Heart left ventricle (tissue), 16 donors: ENCODE measurements around the gene ROPN1. TPM values are rescaled to one million over a fixed set of nuclear protein-coding genes. Genes with fewer than 3 reads are reported as not detected.
A peak's percentile ranks its signal among the peaks of the same experiment; 100 is the strongest.
"Not testable (repeated sequence)": the region's sequence is repeated elsewhere in the genome, so short reads cannot be mapped to it uniquely, and the experiment has no call there.

Experiments used
- ATAC-seq, 4 donors: fragments of 200-7000 bp; cut with Tn5 transposase; one replicate each; pipeline ENCODE4 v1.9.1; 2020 to 2022; ENCODE audit warnings: moderate library complexity in 4 of 4, mild to moderate bottlenecking in 3 of 4, moderate number of reproducible peaks in 1 of 4
- DNase-seq, 5 donors: peaks; one replicate each; pipeline ENCODE4 v3.0.0-alpha.2; 2020
- H3K27ac ChIP-seq, 12 donors: fragments of 200-600 bp; sonication (generic) in 4 of 12; one replicate each; pipeline versions ENCODE4 v1.5.0 to v1.8.0; 2016 to 2022; ENCODE audit warnings: mild to moderate bottlenecking in 2 of 12
- H3K27me3 ChIP-seq, 9 donors: fragments of 200-600 bp; sonication (generic) in 2 of 9; one replicate each; pipeline versions ENCODE4 v1.5.1 to v1.8.0; 2016 to 2022; ENCODE audit warnings: mild to moderate bottlenecking in 3 of 9
- H3K36me3 ChIP-seq, 9 donors: fragments of 200-600 bp; sonication (generic) in 2 of 9; one replicate each; pipeline versions ENCODE4 v1.5.0 to v1.8.0; 2018 to 2022; ENCODE audit warnings: mild to moderate bottlenecking in 2 of 9
- H3K4me1 ChIP-seq, 12 donors: fragments of 200-600 bp; sonication (generic) in 4 of 12; one replicate each; pipeline versions ENCODE4 v1.5.0 to v1.8.0; 2016 to 2022; ENCODE audit warnings: mild to moderate bottlenecking in 3 of 12
- H3K4me3 ChIP-seq, 12 donors: fragments of 200-600 bp; sonication (generic) in 4 of 12; one replicate each; pipeline versions ENCODE4 v1.5.0 to v1.8.0; 2017 to 2022; ENCODE audit warnings: mild to moderate bottlenecking in 9 of 12, moderate library complexity in 4 of 12
- H3K9me3 ChIP-seq, 12 donors: fragments of 200-600 bp; sonication (generic) in 4 of 12; one replicate each; pipeline versions ENCODE4 v1.5.0 to v1.8.0; 2016 to 2022; ENCODE audit warnings: mild to moderate bottlenecking in 1 of 12
- CTCF ChIP-seq, 12 donors: fragments of 200-600 bp; sonication (generic) in 4 of 12; IDR thresholded peaks; one replicate each; pipeline versions ENCODE4 v1.5.0 to v1.8.0; 2018 to 2022; ENCODE audit warnings: antibody characterized with exemption in 12 of 12, mild to moderate bottlenecking in 5 of 12
- POLR2A ChIP-seq, 2 donors: fragments of 450-650 bp; IDR thresholded peaks; one replicate each; pipeline ENCODE4 v1.6.1; 2017; ENCODE audit warnings: antibody characterized with exemption in 2 of 2, mild to moderate bottlenecking in 2 of 2, moderate library complexity in 2 of 2
- WGBS, 4 donors: extraction: QIAGEN DNeasy Blood & Tissue Kit in 2 of 4; methylation state at CpG; one replicate each; pipeline versions ENCODE4 v1.1.5 to v1.1.7; 2013 to 2018; 5-methylcytosine and 5-hydroxymethylcytosine counted together
- intact Hi-C, 10 donors: fragments of 100-400 bp; cut with DNase I; formaldehyde crosslinking; loops; one replicate each; pipeline versions ENCODE4 v1.11.1 to v1.14.2; 2022
- polyA plus RNA-seq, 2 donors: library from polyadenylated mRNA; stranded (reverse); fragments of 200-250 nt; gene quantifications; one replicate each; pipeline ENCODE4 v1.2.3, GENCODE V29; 2013
- total RNA-seq, 9 donors: library from RNA; depleted of rRNA in 2 of 9; stranded (reverse); fragments of >200 nt in 2 of 9; fragmentation: NEBNext Ultra II Directional in 3 of 9; extraction: Animal tissue kit (Norgen Biotek cat#: 25700) in 3 of 9; gene quantifications; one replicate each; pipeline versions ENCODE4 v1.1.0 to v1.2.4, GENCODE V29; 2016 to 2023
- donor health status: ischemic (EF 13 %, LVEDD 7.1; RV severe dilation, severe dysfunction).
- donor health status: healthy with polysubstance abuse.
- donor health status: DM: no; HTN: yes; CAD: no.
- donor health status: DM: no; HTN: no; CAD: no.
- donor health status: ischemic (EF 25% LVEDD 6.9; RV normal size, moderate dysfunction).
- donor health status: ischemic (EF 25% LVEDD 5.7; RV mildly dilated, moderate dysfunction).
- donor health status: healthy.
- donor health status: DM: yes; HTN: yes; CAD: no.
- donor health status: ischemic (EF 35%, LVEDD 5.7; RV mildly dilated, moderate dysfunction).
- donor health status: nonischemic (EF 11% LVEDD 7.7; RV severe dilation, severe dysfunction).
- donor health status: DM: yes; HTN: yes; CAD: no.
- donor health status: PGD.
- donor health status: ischemic (EF 29% LVEDD 5.4; RV normal size, mild dysfunction).
- donor health status: nonischemic (EF 23%, LVEDD 6.1; RV moderate dilation, normal function).

Gene ROPN1
- total and polyA plus RNA-seq, 11 donors = 0.19 to 0.67 (median 0.31) TPM; not detected in 4

GRCh38 chr3:123979525-123980501 lies 12.1 kb downstream of the ROPN1 start:
- DNase-seq = peak in 2 of 5 donors; percentile 25
- WGBS, 4 donors = 8 to 13% (median 11%) methylated on average over 26 to 27 of the region's 29 CpGs
- peak overlapping the region in 10 of 12 donors; percentile 1 to 51 (median 29) for H3K4me3 ChIP-seq
- peaks cover 0 to 12% (median 2%) of the 10 kb centered on the region in 12 donors for H3K4me1 ChIP-seq
- ATAC-seq = peak; percentile 61 to 91 (median 85)
- H3K36me3 ChIP-seq, H3K27ac ChIP-seq, H3K9me3 ChIP-seq: not testable (repeated sequence)
- intact Hi-C loops = loop anchor here in 1 of 10 donors (5.0 kb wide), 1 partner anchor 328 kb away; no protein-coding TSS in a partner anchor
- peak; percentile 65 to 78 (median 73) for TF ChIP-seq CTCF (IDR thresholded peaks at IDR 0.05)
- peaks cover 0 to 23% (median 3%) of the 10 kb centered on the region in 9 donors for H3K27me3 ChIP-seq

DNA sequence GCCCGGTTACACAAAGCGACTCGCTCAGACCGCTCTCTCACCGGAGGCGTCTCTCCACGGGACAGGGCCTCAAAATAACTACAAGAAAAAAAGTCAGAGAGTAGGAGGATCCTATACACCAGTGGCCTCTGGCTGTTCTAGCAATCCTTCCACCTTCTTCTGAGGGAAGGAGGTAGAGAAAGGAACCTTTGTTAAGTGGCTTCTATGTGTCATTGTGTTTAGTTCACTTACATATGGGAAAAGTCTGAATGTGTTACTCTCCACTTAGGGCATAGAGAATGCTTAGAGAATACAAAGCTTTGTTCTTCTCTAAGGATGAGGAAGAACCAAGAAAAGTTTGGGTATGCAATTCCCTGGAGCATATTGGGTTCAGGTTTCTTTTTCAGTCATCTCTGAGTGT lies 15.0 kb downstream of the ROPN1 start:
- not testable (repeated sequence) for H3K4me1 ChIP-seq, H3K27ac ChIP-seq, H3K36me3 ChIP-seq, H3K4me3 ChIP-seq, H3K9me3 ChIP-seq, DNase-seq
- ATAC-seq = peak in 2 of 4 donors; percentile 27 to 48
- intact Hi-C loops = loop anchor here in 1 of 10 donors (5.0 kb wide), 1 partner anchor 325 kb away; no protein-coding TSS in a partner anchor
- H3K27me3 ChIP-seq = peaks cover 0 to 21% (median 3%) of the 10 kb centered on the region in 9 donors
- 77 to 87% (median 84%) methylated on average over 7 of the region's 7 CpGs for WGBS, 4 donors

DNA sequence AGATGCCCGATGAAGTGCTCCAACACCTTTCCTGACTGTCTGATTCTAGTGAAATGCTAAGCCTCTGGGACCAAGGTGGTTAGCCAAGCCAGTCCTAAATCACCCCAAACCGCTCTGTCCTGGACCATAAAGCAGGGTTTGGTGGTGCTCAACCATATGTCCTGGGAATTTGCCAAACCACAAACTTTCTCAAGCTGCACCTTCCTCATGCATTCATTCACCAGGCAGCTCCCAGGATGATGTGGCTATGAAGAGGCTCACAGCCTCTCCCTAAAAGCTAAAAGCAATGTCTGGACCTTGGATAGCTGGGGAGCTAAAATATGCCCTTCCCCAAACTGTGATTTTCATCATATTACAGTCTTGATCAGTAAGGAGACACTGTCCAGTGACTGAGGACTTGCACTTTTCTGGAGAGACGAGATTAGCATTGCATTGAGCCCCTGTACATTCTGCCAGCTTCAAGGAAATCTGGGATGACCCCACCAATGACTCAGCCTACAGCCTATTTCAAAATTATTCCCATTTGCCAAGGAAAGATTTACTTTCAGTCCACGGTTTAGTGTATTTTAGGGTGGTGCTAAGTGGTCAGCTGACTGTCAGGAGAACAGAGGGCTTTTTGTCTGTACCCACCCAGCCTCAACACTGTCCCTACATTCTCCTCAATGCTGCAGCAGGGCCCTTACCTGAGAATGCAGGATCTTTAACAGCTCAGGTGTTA lies 15.6 kb downstream of the ROPN1 start:
- intact Hi-C loops = loop anchor here in 1 of 10 donors (5.0 kb wide), 1 partner anchor 324 kb away; no protein-coding TSS in a partner anchor
- H3K36me3 ChIP-seq, ATAC-seq: not testable (repeated sequence)

DNA sequence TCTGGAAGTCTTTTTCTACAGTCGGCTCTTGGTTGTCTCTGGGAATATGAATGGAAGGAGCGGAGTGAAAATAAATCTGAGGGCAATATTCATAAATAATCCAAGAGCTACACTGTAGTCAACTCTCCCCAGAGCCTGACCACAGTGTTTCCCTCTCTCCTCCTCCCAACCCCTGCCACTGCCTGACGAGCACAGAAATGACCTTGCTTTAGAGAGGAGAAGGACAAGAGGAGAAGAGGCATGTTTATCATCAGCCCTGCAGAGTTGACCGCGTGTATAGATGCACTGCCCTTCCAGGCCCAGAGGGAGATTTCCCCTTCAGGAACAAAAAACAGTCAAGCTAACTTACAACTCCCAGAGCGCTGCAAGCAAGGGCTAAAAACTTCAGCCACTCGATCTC lies 16.9 kb downstream of the ROPN1 start:
- H3K4me1 ChIP-seq, H3K4me3 ChIP-seq, DNase-seq, H3K27me3 ChIP-seq, H3K27ac ChIP-seq, H3K36me3 ChIP-seq, H3K9me3 ChIP-seq: not testable (repeated sequence)
- ATAC-seq = peak in 3 of 4 donors; percentile 42 to 50 (median 50)
- 54 to 75% (median 57%) methylated on average over 3 to 5 of the region's 7 CpGs for WGBS, 4 donors
- intact Hi-C loops = loop anchor here in 1 of 10 donors (5.0 kb wide), 1 partner anchor 323 kb away; no protein-coding TSS in a partner anchor

More for the DNA sequence above, 15.6 kb downstream of the ROPN1 start:
- DNase-seq, H3K27ac ChIP-seq, H3K4me1 ChIP-seq, H3K9me3 ChIP-seq, H3K4me3 ChIP-seq: not testable (repeated sequence)
- peaks cover 0 to 15% (median 3%) of the 10 kb centered on the region in 9 donors for H3K27me3 ChIP-seq
- 81 to 92% (median 83%) methylated on average over 4 of the region's 4 CpGs for WGBS, 4 donors

- H3K36me3 ChIP-seq = no peaks in the 10 kb centered on the region
- no peaks in the 10 kb centered on the region for H3K4me1 ChIP-seq
- DNase-seq (no peak), ATAC-seq (no peak)
- TF ChIP-seq CTCF (IDR thresholded peaks at IDR 0.05) = no peak
- TF ChIP-seq POLR2A (IDR thresholded peaks at IDR 0.05) = no peak
- no peak overlapping the region for H3K27ac ChIP-seq
- no peaks in the 10 kb centered on the region for H3K9me3 ChIP-seq
- intact Hi-C loops = no loop called here
- peaks cover 0 to 11% (median 0%) of the 10 kb centered on the region in 9 donors for H3K27me3 ChIP-seq
- H3K4me3 ChIP-seq = no peak overlapping the region
Observed at GRCh38 chr3:123971406-123971805, 20.5 kb downstream of the ROPN1 start.

- H3K4me3 ChIP-seq, H3K4me1 ChIP-seq, ATAC-seq, H3K27ac ChIP-seq, H3K36me3 ChIP-seq, DNase-seq, H3K9me3 ChIP-seq, intact Hi-C loops: not testable (repeated sequence)
- 38 to 55% (median 40%) methylated on average over 2 of the region's 2 CpGs for WGBS, 4 donors
- peaks cover 0 to 11% (median 0%) of the 10 kb centered on the region in 9 donors for H3K27me3 ChIP-seq
Observed at GRCh38 chr3:123967260-123967659, 24.7 kb downstream of the ROPN1 start.

DNA sequence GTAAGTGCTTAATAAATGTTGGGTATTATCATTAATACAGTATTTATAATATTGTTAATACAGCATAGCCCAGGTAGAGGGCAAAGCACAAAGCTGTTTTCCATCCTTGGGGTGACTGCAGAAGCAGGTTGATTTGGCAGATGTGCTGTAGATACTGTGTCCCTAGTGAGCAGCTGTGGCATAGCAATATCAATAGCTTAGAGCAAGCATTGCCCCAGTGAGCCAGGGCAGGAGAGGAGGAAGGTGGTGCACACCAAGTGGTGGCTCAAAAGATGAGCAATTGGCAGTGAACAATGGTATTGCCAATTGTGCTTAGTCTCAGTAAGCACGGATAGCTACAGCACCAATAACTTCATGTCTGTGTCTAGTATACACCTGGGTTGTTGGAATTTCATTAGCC lies 25.1 kb downstream of the ROPN1 start:
- H3K36me3 ChIP-seq, ATAC-seq, DNase-seq, H3K9me3 ChIP-seq, intact Hi-C loops, H3K27ac ChIP-seq, H3K4me1 ChIP-seq, H3K4me3 ChIP-seq: not testable (repeated sequence)
- 33 to 59% (median 57%) methylated on average over 1 of the region's 1 CpG for WGBS, 4 donors
- H3K27me3 ChIP-seq = peaks cover 0 to 11% (median 0%) of the 10 kb centered on the region in 9 donors

GRCh38 chr3:123964793-123965192 lies 27.1 kb downstream of the ROPN1 start:
- H3K4me3 ChIP-seq, H3K27ac ChIP-seq, DNase-seq, intact Hi-C loops, H3K9me3 ChIP-seq, H3K36me3 ChIP-seq, ATAC-seq, H3K27me3 ChIP-seq: not testable (repeated sequence)
- H3K4me1 ChIP-seq = peaks cover 0 to 15% (median 6%) of the 10 kb centered on the region in 12 donors
- 76 to 94% (median 84%) methylated on average over 1 of the region's 1 CpG for WGBS, 4 donors
